Skeletal muscle tissue (tissue), 4 donors: ENCODE measurements around the gene ZBTB7B. TPM values are rescaled to one million over a fixed set of nuclear protein-coding genes. Genes with fewer than 3 reads are reported as not detected.
A peak's percentile ranks its signal among the peaks of the same experiment; 100 is the strongest.
"Not testable (repeated sequence)": the region's sequence is repeated elsewhere in the genome, so short reads cannot be mapped to it uniquely, and the experiment has no call there.

Source experiments
- H3K27ac ChIP-seq: one replicate; pipeline ENCODE4 v1.7.0; 2013; ENCODE audit warnings: mild to moderate bottlenecking, low read depth, low read length, inconsistent platforms
- H3K27me3 ChIP-seq, 3 donors: one replicate each; pipeline ENCODE4 v1.7.0; 2013; ENCODE audit warnings: low read length in 3 of 3; ENCODE audit not compliant: control insufficient read depth in 3 of 3, insufficient read depth in 3 of 3
- H3K36me3 ChIP-seq, 3 donors: one replicate each; pipeline ENCODE4 v1.7.0; 2013; ENCODE audit warnings: low read length in 3 of 3; ENCODE audit not compliant: control insufficient read depth in 3 of 3, insufficient read depth in 3 of 3
- H3K4me1 ChIP-seq, 3 donors: one replicate each; pipeline ENCODE4 v1.7.0; 2013; ENCODE audit warnings: low read length in 3 of 3, mild to moderate bottlenecking in 3 of 3; ENCODE audit not compliant: control insufficient read depth in 3 of 3, insufficient read depth in 3 of 3
- H3K4me3 ChIP-seq, 3 donors: one replicate each; pipeline ENCODE4 v1.7.0; 2013; ENCODE audit warnings: low read length in 3 of 3
- H3K9ac ChIP-seq, 3 donors: one replicate each; pipeline ENCODE4 v1.7.0; 2013; ENCODE audit warnings: low read length in 3 of 3, mild to moderate bottlenecking in 3 of 3, moderate library complexity in 2 of 3, low read depth in 1 of 3
- H3K9me3 ChIP-seq, 3 donors: one replicate each; pipeline ENCODE4 v1.7.0; 2013; ENCODE audit warnings: low read length in 3 of 3; ENCODE audit not compliant: control insufficient read depth in 3 of 3
- total RNA-seq: library from RNA; depleted of rRNA; stranded (reverse); fragments of >200 nt; gene quantifications from one replicate; pipeline ENCODE4 v1.2.3, GENCODE V29; 2014
- donor health status: Osteomylitis.

ZBTB7B gene
- total RNA-seq, 1 donor from 2014 or later: 7.8 TPM

- H3K4me3 ChIP-seq: peak overlapping the region; percentile 76 to 98 (median 90)
- peaks cover 14 to 28% (median 16%) of the 10 kb centered on the region in 3 donors for H3K4me1 ChIP-seq
- peak overlapping the region; percentile 79 to 86 (median 81) for H3K9ac ChIP-seq
- peaks cover 14 to 18% (median 14%) of the 10 kb centered on the region in 3 donors for H3K36me3 ChIP-seq
- H3K9me3 ChIP-seq: no peaks in the 10 kb centered on the region
- no peaks in the 10 kb centered on the region for H3K27me3 ChIP-seq
- peak overlapping the region; percentile 34 for H3K27ac ChIP-seq
Measured at GRCh38 chr1:154983776-154984466, 18.7 kb upstream of the ZBTB7B start.

GRCh38 chr1:154986736-154987135, 15.9 kb upstream of the ZBTB7B start:
- H3K9me3 ChIP-seq, H3K4me3 ChIP-seq, H3K27me3 ChIP-seq, H3K27ac ChIP-seq, H3K9ac ChIP-seq: not testable (repeated sequence)
- Histone ChIP-seq H3K36me3 (peaks cover 24 to 29% (median 26%) of the 10 kb centered on the region in 3 donors), H3K4me1 (peaks cover 14 to 37% (median 16%) of the 10 kb centered on the region in 3 donors)

GRCh38 chr1:154987326-154987725, 15.3 kb upstream of the ZBTB7B start:
- no peak overlapping the region for H3K4me3 ChIP-seq
- peaks cover 13 to 35% (median 14%) of the 10 kb centered on the region in 3 donors for H3K4me1 ChIP-seq
- H3K27ac ChIP-seq: no peak overlapping the region
- H3K9ac ChIP-seq: no peak overlapping the region
- no peaks in the 10 kb centered on the region for H3K27me3 ChIP-seq
- H3K9me3 ChIP-seq: no peaks in the 10 kb centered on the region
- H3K36me3 ChIP-seq: peaks cover 24 to 29% (median 26%) of the 10 kb centered on the region in 3 donors

GRCh38 chr1:154988058-154988954, 14.3 kb upstream of the ZBTB7B start:
- Histone ChIP-seq H3K36me3 (peaks cover 26 to 31% (median 29%) of the 10 kb centered on the region in 3 donors), H3K27ac (no peak overlapping the region), H3K9ac (no peak overlapping the region), H3K4me3 (no peak overlapping the region), H3K4me1 (peaks cover 9 to 30% (median 10%) of the 10 kb centered on the region in 3 donors), H3K9me3 (no peaks in the 10 kb centered on the region), H3K27me3 (no peaks in the 10 kb centered on the region)

- Histone ChIP-seq H3K9me3 (no peaks in the 10 kb centered on the region), H3K27me3 (no peaks in the 10 kb centered on the region), H3K4me1 (peaks cover 0 to 21% (median 2%) of the 10 kb centered on the region in 3 donors), H3K36me3 (peaks cover 26 to 31% (median 29%) of the 10 kb centered on the region in 3 donors), H3K4me3 (no peak overlapping the region), H3K9ac (peak overlapping the region in 1 of 3 donors; percentile 35), H3K27ac (no peak overlapping the region)
Measured at GRCh38 chr1:154989195-154989860, 13.3 kb upstream of the ZBTB7B start.

GRCh38 chr1:154990276-154990675, 12.3 kb upstream of the ZBTB7B start:
- Histone ChIP-seq H3K36me3 (peaks cover 26 to 31% (median 29%) of the 10 kb centered on the region in 3 donors), H3K27me3 (no peaks in the 10 kb centered on the region), H3K9ac (no peak overlapping the region), H3K9me3 (no peaks in the 10 kb centered on the region), H3K27ac (no peak overlapping the region), H3K4me3 (no peak overlapping the region), H3K4me1 (peaks cover 0 to 21% (median 2%) of the 10 kb centered on the region in 3 donors)

GRCh38 chr1:154992721-154993571, 9.7 kb upstream of the ZBTB7B start:
- Histone ChIP-seq H3K9ac (no peak overlapping the region), H3K9me3 (no peaks in the 10 kb centered on the region), H3K27ac (no peak overlapping the region), H3K36me3 (peaks cover 22 to 25% (median 25%) of the 10 kb centered on the region in 3 donors), H3K4me1 (peaks cover 0 to 17% (median 2%) of the 10 kb centered on the region in 3 donors), H3K27me3 (no peaks in the 10 kb centered on the region), H3K4me3 (no peak overlapping the region)

GRCh38 chr1:154993572-154994268, 8.9 kb upstream of the ZBTB7B start, which contains the start of gene LENEP:
LENEP (plus strand) TSS chr1:154993586; CDS start chr1:154993608, 22 bp downstream.
- H3K27me3 ChIP-seq: no peaks in the 10 kb centered on the region
- H3K9me3 ChIP-seq: no peaks in the 10 kb centered on the region
- no peak within 1 kb of the TSS for H3K27ac ChIP-seq
- H3K4me3 ChIP-seq: no peak within 1 kb of the TSS
- no peak within 1 kb of the TSS for H3K9ac ChIP-seq
- H3K36me3 ChIP-seq: peaks cover 15 to 17% (median 17%) of the 10 kb centered on the region in 3 donors
- peaks cover 0 to 9% (median 0%) of the 10 kb centered on the region in 3 donors for H3K4me1 ChIP-seq
